ELR (cell line): ENCODE results near the gene PCDHGA12.
"Not testable (repeated sequence)": the region's sequence is repeated elsewhere in the genome, so short reads cannot be mapped to it uniquely, and the experiment has no call there.

Experiments used
- DNase-seq: peaks from one replicate; pipeline ENCODE4 v3.0.0-alpha.2; 2015; ENCODE audit warnings: low read depth

PCDHGA12 gene

GRCh38 chr5:141407790-141408505 lies 22.4 kb upstream of the PCDHGA12 start, which contains the start of gene PCDHGB6:
Gene PCDHGB6, plus strand, starts transcription at chr5:141408021. Its CDS starts 182 bp downstream, at chr5:141408203.
- DNase-seq = peak; percentile 25

- no peak for DNase-seq
Measured at GRCh38 chr5:141409598-141410306, 20.6 kb upstream of the PCDHGA12 start.

GRCh38 chr5:141411575-141411974 lies 18.7 kb upstream of the PCDHGA12 start:
- no peak for DNase-seq

- DNase-seq = peak; percentile 79
Measured at GRCh38 chr5:141412854-141413539, 17.3 kb upstream of the PCDHGA12 start, which contains the start of gene PCDHGA10. Gene PCDHGA10, plus strand, starts transcription at chr5:141412987. Its CDS starts 189 bp downstream, at chr5:141413176.

- peak; percentile 42 for DNase-seq
Measured at GRCh38 chr5:141413540-141414069, 16.7 kb upstream of the PCDHGA12 start.

GRCh38 chr5:141414548-141415274 lies 15.6 kb upstream of the PCDHGA12 start:
- DNase-seq = not testable (repeated sequence)

- not testable (repeated sequence) for DNase-seq
Measured at GRCh38 chr5:141415275-141415618, 15.1 kb upstream of the PCDHGA12 start.

- DNase-seq = peak; percentile 80
Measured at GRCh38 chr5:141417494-141418172, 12.7 kb upstream of the PCDHGA12 start, which contains the start of gene PCDHGB7. Gene PCDHGB7, plus strand, starts transcription at chr5:141417677. Its CDS starts 183 bp downstream, at chr5:141417860.

- no peak for DNase-seq
Measured at GRCh38 chr5:141419074-141419880, 11.0 kb upstream of the PCDHGA12 start.

GRCh38 chr5:141420855-141421488 lies 9.3 kb upstream of the PCDHGA12 start, which contains the start of gene PCDHGA11:
Gene PCDHGA11, plus strand, starts transcription at chr5:141421051. Its CDS starts 177 bp downstream, at chr5:141421228.
- DNase-seq = peak; percentile 75

GRCh38 chr5:141421489-141421855 lies 8.8 kb upstream of the PCDHGA12 start:
- DNase-seq = peak; percentile 22

- no peak for DNase-seq
Measured at GRCh38 chr5:141422742-141423291, 7.5 kb upstream of the PCDHGA12 start.

GRCh38 chr5:141427783-141428426 lies 2.4 kb upstream of the PCDHGA12 start:
- DNase-seq = no peak

- DNase-seq = no peak
Measured at GRCh38 chr5:141431286-141431685, 979 bp downstream of the PCDHGA12 start.

GRCh38 chr5:141432308-141432707 lies 2.0 kb downstream of the PCDHGA12 start:
- DNase-seq = not testable (repeated sequence)

GRCh38 chr5:141432726-141433125 lies 2.4 kb downstream of the PCDHGA12 start:
- DNase-seq = not testable (repeated sequence)

GRCh38 chr5:141434006-141434405 lies 3.7 kb downstream of the PCDHGA12 start:
- DNase-seq = no peak

- DNase-seq = peak; percentile 37
Measured at GRCh38 chr5:141437221-141437620, 6.9 kb downstream of the PCDHGA12 start.
